Measurements from ENCODE around the gene SWI5.

The SWI5 gene

GRCh38 chr9:128296340-128297220 is 20.5 kb downstream of the SWI5 start:
- Histone ChIP-seq H3K4ac (ENCODE audit: low read depth in 1 of 2, low read length in 2 of 2) (no peak overlapping the region), H3K36me3 (ENCODE audit: control insufficient read depth in 1 of 2, insufficient read depth in 2 of 2, low read depth in 1 of 2, low read length in 2 of 2) (peaks cover 3 to 8% of the 10 kb centered on the region in 2 experiments), H2AK5ac (ENCODE audit: low read length, severe bottlenecking) (no peak overlapping the region), H3K4me1 (ENCODE audit: control insufficient read depth, insufficient read depth, low read depth, low read length) (peaks cover 5% of the 10 kb centered on the region), H3K9me3 (ENCODE audit: control insufficient read depth, low read length) (no peaks in the 10 kb centered on the region), H4K91ac (ENCODE audit: low read length) (no peak overlapping the region), H3K79me1 (replicated peaks; ENCODE audit: low read length, poor library complexity, severe bottlenecking) (no peaks in the 10 kb centered on the region), H3K4me3 (ENCODE audit: insufficient read depth in 1 of 2, low read depth in 1 of 2, low read length in 2 of 2) (no peak overlapping the region), H3K27ac (ENCODE audit: low read length, poor library complexity, severe bottlenecking) (no peak overlapping the region), H3K9ac (ENCODE audit: low read length) (peak overlapping the region; percentile 17), H3K27me3 (ENCODE audit: control insufficient read depth in 1 of 2, insufficient read depth in 1 of 2, low read length in 2 of 2) (no peaks in the 10 kb centered on the region), H2BK120ac (ENCODE audit: low read depth, low read length) (no peak overlapping the region), H3K18ac (ENCODE audit: low read depth in 1 of 2, low read length in 2 of 2) (no peak overlapping the region), H3K4me2 (ENCODE audit: low read length, poor library complexity, severe bottlenecking) (no peak overlapping the region), H2AFZ (ENCODE audit: low read depth, low read length) (no peak overlapping the region), H4K8ac (ENCODE audit: low read length) (peak overlapping the region; percentile 57), H2BK5ac (ENCODE audit: low read depth, low read length, poor library complexity, severe bottlenecking) (no peak overlapping the region), H2BK12ac (ENCODE audit: low read length in 2 of 2) (no peak overlapping the region), H2BK15ac (ENCODE audit: low read depth, poor library complexity, severe bottlenecking) (peak overlapping the region; percentile 9), H3K23ac (ENCODE audit: low read length in 2 of 2) (no peak overlapping the region), H3K14ac (ENCODE audit: low read length in 2 of 2) (no peak overlapping the region)
- DNase-seq = no peak
- 93% methylated on average over 14 of the region's 16 CpGs for WGBS

- Histone ChIP-seq H2BK12ac (ENCODE audit: low read length in 2 of 2) (no peak overlapping the region), H2AK5ac (ENCODE audit: low read length, severe bottlenecking) (no peak overlapping the region), H3K79me1 (replicated peaks; ENCODE audit: low read length, poor library complexity, severe bottlenecking) (no peaks in the 10 kb centered on the region), H2AFZ (ENCODE audit: low read depth, low read length) (no peak overlapping the region), H3K27ac (ENCODE audit: low read length, poor library complexity, severe bottlenecking) (no peak overlapping the region), H3K4me1 (ENCODE audit: control insufficient read depth, insufficient read depth, low read depth, low read length) (peaks cover 5% of the 10 kb centered on the region), H2BK5ac (ENCODE audit: low read depth, low read length, poor library complexity, severe bottlenecking) (no peak overlapping the region), H3K14ac (ENCODE audit: low read length in 2 of 2) (no peak overlapping the region), H4K91ac (ENCODE audit: low read length) (no peak overlapping the region), H3K23ac (ENCODE audit: low read length in 2 of 2) (no peak overlapping the region), H3K18ac (ENCODE audit: low read depth in 1 of 2, low read length in 2 of 2) (no peak overlapping the region), H3K9me3 (ENCODE audit: control insufficient read depth, low read length) (no peaks in the 10 kb centered on the region), H3K4ac (ENCODE audit: low read depth in 1 of 2, low read length in 2 of 2) (no peak overlapping the region), H3K36me3 (ENCODE audit: control insufficient read depth in 1 of 2, insufficient read depth in 2 of 2, low read depth in 1 of 2, low read length in 2 of 2) (peaks cover 3 to 6% of the 10 kb centered on the region in 2 experiments), H4K8ac (ENCODE audit: low read length) (no peak overlapping the region), H3K4me3 (ENCODE audit: insufficient read depth in 1 of 2, low read depth in 1 of 2, low read length in 2 of 2) (no peak overlapping the region), H2BK120ac (ENCODE audit: low read depth, low read length) (no peak overlapping the region), H2BK15ac (ENCODE audit: low read depth, poor library complexity, severe bottlenecking) (no peak overlapping the region), H3K27me3 (ENCODE audit: control insufficient read depth in 1 of 2, insufficient read depth in 1 of 2, low read length in 2 of 2) (no peaks in the 10 kb centered on the region), H3K4me2 (ENCODE audit: low read length, poor library complexity, severe bottlenecking) (no peak overlapping the region), H3K9ac (ENCODE audit: low read length) (no peak overlapping the region)
- DNase-seq = no peak
- WGBS = 79% methylated on average over 2 of the region's 2 CpGs
Observed at GRCh38 chr9:128297221-128297773, 21.2 kb downstream of the SWI5 start.

- peaks cover 0 to 3% of the 10 kb centered on the region in 2 experiments for H3K36me3 ChIP-seq (ENCODE audit: control insufficient read depth in 1 of 2, insufficient read depth in 2 of 2, low read depth in 1 of 2, low read length in 2 of 2)
- H3K23ac ChIP-seq (ENCODE audit: low read length in 2 of 2) = no peak overlapping the region
- H3K4ac ChIP-seq (ENCODE audit: low read depth in 1 of 2, low read length in 2 of 2) = no peak overlapping the region
- H2AK5ac ChIP-seq (ENCODE audit: low read length, severe bottlenecking) = no peak overlapping the region
- no peaks in the 10 kb centered on the region for H3K9me3 ChIP-seq (ENCODE audit: control insufficient read depth, low read length)
- no peak overlapping the region for H4K91ac ChIP-seq (ENCODE audit: low read length)
- H2BK5ac ChIP-seq (ENCODE audit: low read depth, low read length, poor library complexity, severe bottlenecking) = no peak overlapping the region
- H3K18ac ChIP-seq (ENCODE audit: low read depth in 1 of 2, low read length in 2 of 2) = no peak overlapping the region
- H3K79me1 ChIP-seq (replicated peaks; ENCODE audit: low read length, poor library complexity, severe bottlenecking) = no peaks in the 10 kb centered on the region
- WGBS = 94% methylated on average over 19 of the region's 20 CpGs
- no peak overlapping the region for H3K27ac ChIP-seq (ENCODE audit: low read length, poor library complexity, severe bottlenecking)
- H3K4me3 ChIP-seq (ENCODE audit: insufficient read depth in 1 of 2, low read depth in 1 of 2, low read length in 2 of 2) = no peak overlapping the region
- peaks cover 5% of the 10 kb centered on the region for H3K4me1 ChIP-seq (ENCODE audit: control insufficient read depth, insufficient read depth, low read depth, low read length)
- no peak overlapping the region for H2BK120ac ChIP-seq (ENCODE audit: low read depth, low read length)
- H3K14ac ChIP-seq (ENCODE audit: low read length in 2 of 2) = no peak overlapping the region
- no peaks in the 10 kb centered on the region for H3K27me3 ChIP-seq (ENCODE audit: control insufficient read depth in 1 of 2, insufficient read depth in 1 of 2, low read length in 2 of 2)
- no peak overlapping the region for H3K9ac ChIP-seq (ENCODE audit: low read length)
- H2AFZ ChIP-seq (ENCODE audit: low read depth, low read length) = no peak overlapping the region
- no peak overlapping the region for H4K8ac ChIP-seq (ENCODE audit: low read length)
- H2BK15ac ChIP-seq (ENCODE audit: low read depth, poor library complexity, severe bottlenecking) = no peak overlapping the region
- no peak overlapping the region for H2BK12ac ChIP-seq (ENCODE audit: low read length in 2 of 2)
- H3K4me2 ChIP-seq (ENCODE audit: low read length, poor library complexity, severe bottlenecking) = no peak overlapping the region
- no peak for DNase-seq
Observed at GRCh38 chr9:128298535-128299482, 22.7 kb downstream of the SWI5 start.
